Measurements from ENCODE around the gene ZMIZ1.

ZMIZ1 gene

DNA sequence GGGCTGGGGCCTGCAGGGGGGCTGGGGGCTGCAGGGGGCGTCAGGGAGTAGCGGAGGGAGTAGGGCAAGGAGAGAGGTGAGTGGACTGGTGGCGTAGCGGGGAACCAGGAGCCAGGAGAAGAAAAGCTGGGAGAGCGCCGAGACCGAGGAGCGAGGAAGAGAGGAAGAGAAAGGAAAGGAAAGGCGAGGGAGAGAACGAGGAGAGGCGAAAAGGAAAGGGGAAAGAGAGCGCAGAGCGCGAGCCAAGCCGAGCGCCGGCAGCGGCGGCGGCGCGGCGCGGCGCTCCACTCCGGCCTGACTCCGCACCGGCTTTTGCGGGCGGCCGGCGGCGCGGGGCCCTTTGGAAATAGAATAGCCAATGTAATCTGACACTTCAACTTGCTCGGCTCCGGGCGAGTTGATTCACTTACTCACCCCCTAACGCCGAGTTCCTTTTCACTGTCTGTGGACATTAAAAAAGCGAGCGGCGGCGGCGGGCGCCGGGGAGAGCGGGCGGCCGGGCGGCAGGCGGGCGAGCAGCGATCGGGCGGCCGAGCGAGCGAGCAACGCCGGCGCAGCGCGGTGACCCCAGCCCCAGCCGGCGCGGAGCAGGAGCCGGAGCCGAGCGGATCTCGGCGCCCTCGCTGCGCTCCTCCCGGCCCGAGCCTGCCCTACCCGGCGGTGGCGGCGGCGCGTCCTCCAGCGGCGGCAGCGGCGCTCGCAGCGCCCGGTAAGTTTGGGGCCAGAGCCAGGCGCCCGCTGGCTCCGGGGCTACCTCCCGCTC is at the start of gene ZMIZ1:
TSS of gene ZMIZ1 (plus strand) at position 405 of the 763 bp plus-strand sequence. CDS start 132,667 bp downstream, outside the sequence.
- peak; percentile 87 for DNase-seq
- in situ Hi-C loops (cut with MboI; ENCODE audit: low pct_unique_long_range_greater_than_20kb, low sequenced_read_pairs) = no loop called here

GRCh38 chr10:79019441-79020014 is 49.2 kb upstream of the ZMIZ1 start:
- no peak for DNase-seq

GRCh38 chr10:79020015-79020491 is 48.7 kb upstream of the ZMIZ1 start:
- DNase-seq = no peak
- in situ Hi-C loops (cut with MboI; ENCODE audit: low pct_unique_long_range_greater_than_20kb, low sequenced_read_pairs) = no loop called here

More at GRCh38 chr10:79019441-79020014, 49.2 kb upstream of the ZMIZ1 start:
- in situ Hi-C loops (cut with MboI; ENCODE audit: low pct_unique_long_range_greater_than_20kb, low sequenced_read_pairs) = no loop called here

- no peak for DNase-seq
- in situ Hi-C loops (cut with MboI; ENCODE audit: low pct_unique_long_range_greater_than_20kb, low sequenced_read_pairs) = no loop called here
These were observed 48.2 kb upstream of the ZMIZ1 start for GRCh38 chr10:79020605-79021004.

DNA sequence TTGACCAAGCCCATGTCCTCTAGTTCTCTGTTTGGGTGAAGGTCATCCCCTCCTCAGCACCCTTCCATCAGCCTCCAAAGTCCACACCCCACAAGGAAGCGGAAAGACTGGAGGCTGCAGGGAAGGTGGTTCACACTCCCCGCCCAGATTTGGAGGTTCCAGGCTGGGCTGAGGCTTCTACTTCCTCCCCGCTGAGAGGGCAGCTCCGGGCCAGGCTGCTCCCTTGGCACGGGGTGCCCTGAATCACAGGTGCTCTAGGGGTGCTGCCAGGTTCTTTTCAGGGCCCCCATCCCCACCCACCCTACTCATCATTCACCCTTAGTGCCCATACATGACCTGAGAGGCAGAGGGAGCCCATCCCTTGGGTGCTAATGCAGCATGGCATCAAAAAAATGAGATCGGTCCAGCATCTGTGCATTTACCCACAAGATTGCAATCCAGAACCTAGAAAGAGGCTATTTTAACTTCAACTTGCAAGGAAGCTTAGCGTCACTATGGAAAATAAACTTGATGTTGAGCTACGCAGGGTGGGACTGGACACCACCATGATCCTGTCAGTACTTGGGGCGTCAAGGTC is 47.3 kb upstream of the ZMIZ1 start:
- no peak for DNase-seq
- in situ Hi-C loops (cut with MboI; ENCODE audit: low pct_unique_long_range_greater_than_20kb, low sequenced_read_pairs) = no loop called here

DNA sequence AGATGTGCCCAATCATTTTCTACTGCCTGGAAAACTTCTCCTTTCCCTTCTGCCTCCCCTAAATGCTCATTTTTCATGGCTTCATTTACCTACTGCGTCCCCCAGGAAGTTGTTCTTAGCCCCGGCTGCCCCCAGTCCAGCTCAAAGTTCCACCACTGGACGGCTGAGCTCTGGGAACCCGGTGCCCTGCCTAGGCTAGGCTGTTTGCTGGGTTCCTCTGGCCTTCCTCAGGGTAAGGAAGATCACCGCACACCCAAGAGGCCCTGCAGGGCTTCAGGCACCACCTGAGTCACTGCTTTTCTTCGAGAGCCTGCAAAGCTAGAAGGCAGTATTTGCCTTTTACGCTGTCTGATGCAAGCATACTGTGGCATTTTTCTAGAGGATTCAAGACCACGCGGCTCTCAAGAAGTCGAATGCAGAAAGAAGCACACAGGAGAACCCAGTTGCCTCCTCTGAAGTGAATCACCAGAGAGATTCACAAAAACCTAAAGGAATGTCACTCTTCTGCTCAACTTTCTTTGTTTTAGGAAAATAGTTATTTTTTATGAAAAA is 46.7 kb upstream of the ZMIZ1 start:
- DNase-seq = no peak
- in situ Hi-C loops (cut with MboI; ENCODE audit: low pct_unique_long_range_greater_than_20kb, low sequenced_read_pairs) = no loop called here

DNA sequence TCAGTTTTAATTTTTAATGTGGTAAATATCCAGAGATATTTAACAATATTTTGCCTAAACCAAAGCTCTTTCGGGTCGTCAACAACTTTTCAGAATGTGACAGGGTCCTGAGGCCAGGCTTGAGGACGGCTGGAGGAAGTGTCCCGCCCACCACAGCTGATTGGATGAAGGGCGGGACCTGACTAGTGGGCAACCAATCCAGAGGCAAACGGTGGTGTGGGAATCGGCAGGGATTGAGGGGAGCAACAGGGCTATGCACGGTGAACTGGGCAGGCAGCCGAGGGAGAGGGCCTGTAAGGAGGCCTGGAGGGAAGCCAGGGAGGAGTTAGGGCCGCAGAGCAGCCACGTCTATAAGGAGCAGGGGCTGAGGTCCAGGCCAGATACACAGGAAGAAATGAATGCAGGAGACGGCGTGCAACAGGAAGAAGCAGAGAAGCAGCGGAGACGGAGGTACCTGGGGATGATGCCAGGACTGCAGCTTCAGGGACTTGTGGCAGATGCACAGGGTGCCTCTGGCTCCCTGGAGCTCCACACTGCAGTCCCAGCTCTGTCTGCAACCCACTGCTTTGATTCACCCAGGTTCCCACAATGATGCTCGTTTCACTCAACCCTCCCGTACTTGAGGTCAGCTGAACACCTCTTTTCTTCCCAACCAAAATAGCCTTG is 46.1 kb upstream of the ZMIZ1 start:
- peak; percentile 20 for DNase-seq
- in situ Hi-C loops (cut with MboI; ENCODE audit: low pct_unique_long_range_greater_than_20kb, low sequenced_read_pairs) = no loop called here

GRCh38 chr10:79023240-79024162 is 45.3 kb upstream of the ZMIZ1 start:
- in situ Hi-C loops (cut with MboI; ENCODE audit: low pct_unique_long_range_greater_than_20kb, low sequenced_read_pairs) = no loop called here
- DNase-seq = no peak

DNA sequence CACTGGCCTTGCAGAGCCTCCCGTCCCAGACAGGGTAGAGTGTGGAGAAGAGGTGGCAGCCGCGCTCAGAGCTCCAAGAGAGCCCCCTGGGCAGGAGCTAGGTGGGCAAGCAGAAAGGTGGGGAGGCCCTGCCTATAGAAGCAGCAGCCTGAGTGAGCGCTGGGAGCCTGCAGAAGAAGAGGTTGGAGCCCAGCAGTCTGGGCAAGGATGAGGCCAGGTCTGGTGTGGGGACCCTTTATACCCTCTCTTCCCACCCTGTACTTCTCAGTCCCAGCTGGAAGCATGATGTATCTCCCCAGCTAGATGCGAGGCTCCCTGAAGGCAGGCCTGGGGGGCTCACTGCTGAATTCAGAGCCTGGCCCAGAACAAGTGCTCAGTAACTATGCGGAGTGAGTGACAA is 44.5 kb upstream of the ZMIZ1 start:
- in situ Hi-C loops (cut with MboI; ENCODE audit: low pct_unique_long_range_greater_than_20kb, low sequenced_read_pairs) = no loop called here

DNA sequence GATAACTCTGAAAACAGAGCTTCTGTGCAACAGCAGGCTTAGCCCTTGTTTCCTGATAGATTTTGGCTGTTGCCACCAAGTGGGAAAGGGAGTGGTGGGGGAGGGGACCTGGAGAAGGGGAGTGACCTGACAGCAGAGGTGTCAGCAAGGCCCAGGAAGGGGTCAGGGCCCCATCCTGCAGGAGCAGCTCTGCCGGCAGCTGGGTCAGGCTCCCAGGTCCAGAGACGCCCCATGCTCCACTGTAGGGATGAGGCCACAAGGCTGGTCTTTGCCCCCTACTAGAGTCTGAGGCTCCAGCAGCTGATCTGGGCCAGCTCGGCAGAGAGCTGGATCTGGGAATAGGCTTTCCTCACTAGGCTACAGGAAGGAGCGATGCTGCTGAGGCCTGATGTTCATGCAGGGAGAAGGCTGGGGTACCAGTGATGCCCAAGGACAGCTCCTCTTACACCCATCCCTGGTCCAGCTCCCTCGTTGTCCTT is 44.0 kb upstream of the ZMIZ1 start:
- no peak for DNase-seq
- in situ Hi-C loops (cut with MboI; ENCODE audit: low pct_unique_long_range_greater_than_20kb, low sequenced_read_pairs) = no loop called here

More for the DNA sequence above, 44.5 kb upstream of the ZMIZ1 start:
- no peak for DNase-seq

DNA sequence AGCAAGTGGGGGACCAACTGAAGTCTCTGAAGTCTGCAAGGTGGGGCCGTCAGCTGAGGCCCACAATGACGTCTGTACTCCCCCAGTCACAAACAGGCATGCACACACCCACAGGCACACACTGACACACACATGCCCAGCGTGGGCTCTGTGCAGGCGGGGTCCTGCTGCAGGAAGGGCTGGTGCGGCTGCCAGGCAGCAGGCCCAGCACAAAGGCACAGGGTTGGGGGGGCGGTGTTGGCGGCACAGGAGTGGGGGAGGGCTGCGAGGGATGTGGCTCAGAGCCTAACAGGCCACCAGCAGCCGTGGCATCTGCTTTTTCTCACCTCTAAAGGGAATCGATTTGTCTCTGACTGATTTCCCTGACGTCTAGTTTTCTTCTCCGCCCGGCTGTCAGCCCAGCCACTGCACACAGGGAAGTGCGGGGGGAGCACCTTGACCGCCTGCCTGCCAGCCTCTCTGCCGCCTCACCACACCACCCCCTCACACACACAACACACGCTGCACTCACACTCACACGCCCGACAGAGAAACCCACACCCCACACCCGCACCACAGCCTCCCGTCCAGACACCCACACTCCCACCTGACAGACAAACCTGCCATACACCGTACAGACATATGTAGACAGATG is 43.5 kb upstream of the ZMIZ1 start:
- no peak for DNase-seq
- in situ Hi-C loops (cut with MboI; ENCODE audit: low pct_unique_long_range_greater_than_20kb, low sequenced_read_pairs) = no loop called here

- in situ Hi-C loops (cut with MboI; ENCODE audit: low pct_unique_long_range_greater_than_20kb, low sequenced_read_pairs) = no loop called here
- DNase-seq = no peak
These were observed 42.4 kb upstream of the ZMIZ1 start for GRCh38 chr10:79026341-79026761.

DNA sequence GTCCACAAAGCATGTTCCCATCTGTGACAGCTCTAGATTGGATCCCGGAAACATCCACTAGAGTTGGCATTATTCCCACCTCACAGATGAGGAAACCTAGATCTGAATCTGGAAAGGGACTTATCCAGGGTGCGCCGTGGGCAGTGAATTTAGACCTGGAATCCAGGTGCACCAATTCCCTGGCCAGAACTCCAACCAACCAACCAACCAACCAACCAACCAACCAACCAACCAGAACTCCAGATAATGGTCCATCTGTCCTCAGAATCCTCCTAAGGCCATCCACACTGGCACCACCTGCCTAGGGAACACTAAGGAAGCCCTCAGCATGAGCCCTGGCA is 42.0 kb upstream of the ZMIZ1 start:
- in situ Hi-C loops (cut with MboI; ENCODE audit: low pct_unique_long_range_greater_than_20kb, low sequenced_read_pairs) = no loop called here
- DNase-seq = no peak

DNA sequence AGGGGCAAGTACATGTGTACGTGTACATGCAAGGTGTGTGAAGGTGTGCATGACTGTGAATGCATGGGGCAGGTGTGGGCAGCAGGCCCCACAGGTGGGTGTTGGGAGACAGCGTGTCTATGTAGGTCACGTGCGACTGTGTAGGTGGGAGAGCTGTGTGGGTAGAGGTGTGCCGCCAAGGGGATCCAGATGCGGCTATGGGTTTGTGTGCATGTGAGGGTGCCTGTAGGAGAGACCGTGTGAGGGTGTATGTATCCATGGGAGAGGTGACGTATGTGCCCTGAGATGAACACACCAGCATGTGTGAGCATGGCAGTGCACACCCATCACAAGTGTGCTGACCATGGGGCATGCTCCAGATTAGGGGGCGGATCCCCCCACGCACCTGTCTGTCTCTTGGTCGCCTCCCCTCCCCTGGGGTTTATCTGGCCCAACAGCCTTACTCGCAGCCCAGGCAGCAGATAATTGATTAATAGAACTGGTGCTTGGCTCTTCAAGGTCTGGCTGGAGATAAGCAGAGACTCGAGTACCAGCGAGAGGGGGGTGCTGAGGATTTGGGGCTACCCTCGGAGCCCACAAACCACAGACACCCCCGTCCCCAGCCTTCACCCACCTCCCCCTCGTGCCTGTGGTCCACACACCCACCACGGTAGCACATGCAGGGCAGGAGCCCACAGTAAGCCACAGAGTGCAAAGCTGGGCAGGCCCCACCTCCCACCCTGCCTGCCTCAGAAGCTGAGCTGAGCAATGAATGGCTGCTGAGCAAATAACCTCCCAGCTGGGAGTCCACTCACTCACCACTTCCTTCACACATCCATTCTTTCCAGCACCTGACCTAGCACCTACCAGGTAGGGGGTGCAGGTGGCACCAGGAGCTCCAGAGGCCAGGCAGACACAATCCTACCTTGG is 41.4 kb upstream of the ZMIZ1 start:
- no peak for DNase-seq
- in situ Hi-C loops (cut with MboI; ENCODE audit: low pct_unique_long_range_greater_than_20kb, low sequenced_read_pairs) = no loop called here

DNA sequence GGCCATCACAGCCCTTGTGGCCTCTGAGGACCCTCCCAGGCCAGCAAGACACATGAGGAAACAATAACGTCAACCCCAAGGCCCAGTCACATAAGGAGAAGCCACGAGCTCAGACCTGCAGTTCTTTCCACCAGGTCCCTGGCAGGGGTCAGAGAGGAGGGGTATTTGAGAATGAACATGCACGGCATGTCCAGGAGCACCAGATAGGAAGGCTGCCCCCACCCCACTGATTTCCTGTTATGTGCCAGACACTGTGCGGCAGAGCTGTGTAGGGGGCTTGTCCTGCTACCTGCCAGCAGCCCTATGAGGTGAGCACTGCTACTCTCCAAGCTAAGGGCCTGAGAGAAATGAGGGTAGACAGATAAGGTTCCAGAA is 40.7 kb upstream of the ZMIZ1 start:
- DNase-seq = no peak
- in situ Hi-C loops (cut with MboI; ENCODE audit: low pct_unique_long_range_greater_than_20kb, low sequenced_read_pairs) = no loop called here

DNA sequence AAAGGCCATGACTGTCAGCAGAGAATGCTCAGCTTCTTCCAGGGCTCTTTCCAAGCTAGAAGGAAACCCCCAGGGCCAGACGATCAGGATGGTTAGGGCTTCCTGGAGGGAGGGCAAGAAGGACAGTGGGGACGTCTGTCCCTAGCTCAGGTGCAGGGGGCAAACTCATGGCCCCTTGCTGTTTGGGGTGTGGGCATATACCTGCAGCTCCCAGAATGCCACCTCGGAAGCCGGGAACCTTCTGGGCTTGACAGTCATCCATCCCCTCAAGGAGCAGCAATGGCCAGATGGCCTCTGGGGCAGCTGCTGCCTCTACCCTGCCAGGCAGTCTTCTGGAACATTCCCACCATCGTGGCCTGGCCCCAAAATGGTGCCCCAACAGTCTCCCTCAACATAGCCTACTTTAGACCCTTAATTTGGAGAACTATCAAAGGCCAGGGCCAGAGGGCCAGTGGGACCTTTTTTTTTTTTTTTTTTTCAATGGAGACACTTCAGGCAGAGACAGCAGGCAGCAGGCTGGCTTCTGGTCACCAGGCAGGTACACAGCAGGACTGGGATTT is 40.2 kb upstream of the ZMIZ1 start:
- in situ Hi-C loops (cut with MboI; ENCODE audit: low pct_unique_long_range_greater_than_20kb, low sequenced_read_pairs) = no loop called here

More for the DNA sequence above, 40.2 kb upstream of the ZMIZ1 start:
- no peak for DNase-seq

All from KBM-7 (cell line).